GM19035 (cell line): ENCODE data around the gene CIZ1.
"Not testable (repeated sequence)": the region's sequence is repeated elsewhere in the genome, so short reads cannot be mapped to it uniquely, and the experiment has no call there.

Experiments
- ATAC-seq: cut with Tn5 transposase; IDR thresholded peaks from one replicate; pipeline ENCODE4 v1.9.1; 2021; ENCODE audit not compliant: unreplicated experiment

The CIZ1 gene

DNA sequence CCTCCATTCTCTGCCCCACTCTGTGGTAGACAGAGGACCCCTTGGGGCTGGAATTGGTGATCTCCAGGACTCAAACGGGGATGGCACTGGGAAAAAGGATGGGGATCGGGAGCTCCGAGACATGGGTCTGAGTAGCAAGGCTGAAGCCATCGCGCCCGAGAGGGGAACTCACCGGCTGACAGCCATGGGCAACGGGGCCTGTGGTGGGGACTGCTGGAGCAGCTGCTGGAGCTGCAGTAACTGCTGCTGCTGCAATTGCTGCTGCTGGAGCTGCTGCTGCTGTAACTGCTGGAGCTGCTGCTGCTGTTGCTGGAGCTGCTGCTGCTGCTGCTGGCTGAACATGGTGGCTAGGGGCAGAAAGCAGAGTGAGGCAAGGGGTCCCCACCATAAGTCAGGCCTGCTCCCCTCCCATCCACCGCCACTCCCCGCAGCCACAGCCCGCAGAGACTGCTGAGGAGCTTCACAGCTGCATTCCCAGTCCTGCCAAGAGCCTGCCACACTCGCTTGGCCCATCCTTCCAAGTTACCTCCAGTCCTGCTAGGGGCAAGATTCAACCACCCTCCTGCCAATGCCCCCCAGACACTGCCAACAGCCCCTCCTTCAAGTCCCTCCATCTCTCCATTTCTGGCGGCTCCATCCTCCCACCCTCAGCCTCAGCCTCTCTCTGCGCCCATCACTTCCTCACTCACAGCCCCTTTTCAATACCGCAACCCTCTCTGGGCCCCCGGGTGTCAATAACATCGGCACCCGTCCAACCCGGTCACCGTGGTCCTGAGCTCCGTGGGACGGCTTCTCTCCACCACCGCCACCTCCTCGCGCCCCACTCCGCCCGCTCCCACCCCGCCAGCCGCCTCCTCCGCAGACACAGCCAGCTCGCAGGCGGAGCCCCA lies 611 bp downstream of the CIZ1 start:
- peak; percentile 31 for ATAC-seq

DNA sequence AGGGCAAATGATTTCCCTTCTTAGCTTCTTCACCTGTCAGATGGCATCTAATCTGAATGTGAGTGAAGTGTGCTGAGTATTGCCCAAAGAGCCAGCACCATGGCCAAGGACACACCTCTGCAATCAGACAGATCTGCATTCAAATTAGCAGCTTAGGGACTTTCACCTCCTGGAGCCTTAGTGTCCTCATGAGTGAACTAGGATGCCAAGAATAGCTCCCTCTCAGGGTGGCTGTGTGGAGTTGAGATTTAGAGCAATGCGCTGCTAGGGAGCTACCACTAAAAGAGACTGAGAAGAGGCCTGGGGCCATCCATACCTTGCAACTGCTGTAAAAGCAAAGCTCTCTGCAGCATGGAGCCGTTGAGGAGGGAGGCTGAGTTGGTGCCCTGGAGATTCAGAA lies 1.4 kb downstream of the CIZ1 start:
- ATAC-seq = no peak

GRCh38 chr9:128188209-128188608 lies 3.2 kb downstream of the CIZ1 start:
- ATAC-seq = no peak

DNA sequence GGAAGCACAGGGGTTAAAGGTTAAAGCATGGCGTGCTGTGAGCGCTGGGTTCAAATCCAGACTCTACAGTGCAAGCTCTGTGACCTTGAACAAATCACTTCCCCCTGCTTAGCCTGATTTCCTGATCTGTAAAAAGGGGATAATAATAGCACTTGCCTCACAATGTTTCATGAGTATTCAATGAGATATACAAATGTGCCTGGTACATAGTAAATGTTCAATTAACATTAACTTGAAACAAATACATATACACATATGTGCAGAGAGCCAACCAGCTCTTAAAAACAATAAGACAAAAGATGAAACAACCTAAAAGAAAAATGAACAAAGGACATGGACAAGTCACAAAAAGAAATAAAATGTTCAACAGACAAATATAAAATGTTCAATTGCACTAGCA lies 4.0 kb downstream of the CIZ1 start:
- no peak for ATAC-seq

- ATAC-seq = no peak
Observed at GRCh38 chr9:128185979-128186965, 5.1 kb downstream of the CIZ1 start.

- no peak for ATAC-seq
Observed at GRCh38 chr9:128182893-128183588, 8.3 kb downstream of the CIZ1 start.

DNA sequence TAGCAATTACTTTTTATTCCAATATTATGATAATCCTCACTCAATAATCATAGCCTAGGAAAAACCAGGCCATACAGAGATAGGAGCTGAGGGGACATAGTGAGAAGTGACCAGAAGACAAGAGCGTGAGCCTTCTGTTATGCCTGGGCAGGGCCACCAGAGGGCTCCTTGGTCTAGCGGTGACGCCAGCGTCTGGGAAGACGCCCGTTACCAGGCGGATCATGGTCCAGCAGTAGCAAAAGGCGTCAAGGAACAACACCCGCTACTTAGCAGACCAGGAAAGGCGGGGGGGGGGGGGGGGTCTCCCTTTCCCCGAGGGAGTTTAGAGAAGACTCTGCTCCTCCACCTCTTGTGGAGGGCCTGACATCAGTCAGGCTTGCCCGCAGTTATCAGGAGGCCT lies 9.9 kb downstream of the CIZ1 start:
- ATAC-seq = not testable (repeated sequence)

- ATAC-seq = no peak
Observed at GRCh38 chr9:128180447-128180846, 10.9 kb downstream of the CIZ1 start.

DNA sequence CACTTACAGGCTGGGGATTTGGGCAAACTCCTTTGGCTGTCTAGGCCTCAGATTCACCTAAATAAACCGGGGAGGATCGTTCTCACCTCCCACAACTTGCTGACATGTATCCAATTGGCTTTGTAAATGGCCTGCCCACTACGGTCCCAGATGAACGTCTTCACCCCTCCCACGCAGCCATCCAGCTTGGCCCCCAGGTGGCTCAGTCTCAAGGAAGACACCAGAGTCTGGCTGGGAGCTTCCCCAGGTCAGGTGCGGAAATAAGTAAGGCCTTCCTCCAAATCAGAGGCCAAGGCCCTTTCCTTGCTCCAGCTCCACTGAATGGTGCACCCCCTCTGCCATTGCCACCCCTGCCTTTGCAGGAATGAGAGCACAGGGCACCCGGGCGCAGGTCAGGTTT lies 11.4 kb downstream of the CIZ1 start:
- no peak for ATAC-seq

DNA sequence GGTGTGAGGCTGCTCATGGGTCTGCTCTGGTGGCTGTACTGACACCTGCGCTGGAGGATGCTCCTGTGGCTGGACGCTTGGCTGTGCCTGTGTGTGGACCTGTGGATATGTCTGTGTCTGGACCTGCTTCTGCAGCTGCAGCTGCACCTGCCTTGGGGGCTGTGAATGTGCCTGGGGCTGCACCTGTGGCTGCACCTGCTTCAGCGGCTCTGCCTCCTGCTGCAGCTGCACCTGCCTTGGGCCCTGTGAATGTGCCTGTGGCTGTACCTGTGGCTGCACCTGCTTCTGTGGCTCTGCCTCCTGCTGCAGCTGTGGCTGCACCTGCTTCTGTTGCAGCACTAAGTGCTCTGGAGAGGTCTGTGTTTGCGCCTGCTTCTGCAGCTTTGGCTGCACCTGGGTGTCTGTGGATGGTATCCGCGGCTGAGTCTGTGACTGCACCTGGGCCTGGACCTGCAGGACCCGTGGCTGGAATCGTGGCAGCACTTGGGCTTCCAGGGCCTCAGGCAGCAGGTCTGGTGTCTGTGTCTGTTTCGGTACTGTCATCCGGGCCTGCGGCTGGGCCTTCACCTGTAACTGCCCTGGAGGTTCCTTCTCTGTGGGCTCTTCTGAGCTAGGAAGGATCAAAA lies 12.5 kb downstream of the CIZ1 start:
- no peak for ATAC-seq

- no peak for ATAC-seq
Observed at GRCh38 chr9:128175726-128176125, 15.6 kb downstream of the CIZ1 start.

GRCh38 chr9:128175102-128175563 lies 16.2 kb downstream of the CIZ1 start:
- ATAC-seq = no peak

DNA sequence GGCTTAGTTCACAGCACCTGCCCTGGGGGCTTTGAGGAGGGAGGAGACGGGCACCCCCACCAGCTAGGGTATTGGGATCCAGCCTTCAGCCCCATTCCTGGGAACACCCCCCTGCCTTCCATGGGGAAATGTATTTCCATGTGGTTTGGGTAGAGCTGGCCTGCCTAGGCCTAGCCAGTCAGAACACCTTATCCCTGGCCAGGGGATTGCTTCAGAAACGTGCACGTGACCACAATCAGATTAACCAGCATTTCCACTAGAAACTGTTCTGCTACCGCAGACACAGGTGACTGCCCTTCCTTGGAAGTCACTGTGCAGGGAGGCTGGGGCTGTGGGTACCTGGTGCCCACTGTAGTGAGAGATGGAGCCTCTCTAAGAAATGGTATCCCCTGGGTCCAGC lies 17.3 kb downstream of the CIZ1 start:
- no peak for ATAC-seq

GRCh38 chr9:128169925-128170324 lies 21.4 kb downstream of the CIZ1 start:
- no peak for ATAC-seq

DNA sequence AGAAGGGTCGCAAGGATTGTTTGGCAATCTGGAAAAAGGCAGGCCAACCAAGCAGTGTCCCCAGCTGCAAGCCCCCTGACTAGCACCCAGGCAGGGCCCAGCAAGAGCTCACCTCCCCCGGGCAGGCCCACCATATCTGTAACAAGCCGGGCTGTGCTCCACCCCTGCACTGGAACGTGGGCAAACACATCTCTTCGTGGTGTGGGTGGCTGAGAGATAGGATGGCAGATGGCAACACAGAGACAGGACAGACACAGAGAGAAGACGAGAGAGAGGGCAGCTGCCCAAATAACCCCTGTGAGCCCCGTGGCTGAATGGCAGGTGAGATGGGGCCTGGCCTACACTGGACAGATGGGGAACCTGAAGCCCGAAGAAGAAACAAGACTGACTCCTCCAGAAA lies 21.9 kb downstream of the CIZ1 start:
- ATAC-seq = no peak

DNA sequence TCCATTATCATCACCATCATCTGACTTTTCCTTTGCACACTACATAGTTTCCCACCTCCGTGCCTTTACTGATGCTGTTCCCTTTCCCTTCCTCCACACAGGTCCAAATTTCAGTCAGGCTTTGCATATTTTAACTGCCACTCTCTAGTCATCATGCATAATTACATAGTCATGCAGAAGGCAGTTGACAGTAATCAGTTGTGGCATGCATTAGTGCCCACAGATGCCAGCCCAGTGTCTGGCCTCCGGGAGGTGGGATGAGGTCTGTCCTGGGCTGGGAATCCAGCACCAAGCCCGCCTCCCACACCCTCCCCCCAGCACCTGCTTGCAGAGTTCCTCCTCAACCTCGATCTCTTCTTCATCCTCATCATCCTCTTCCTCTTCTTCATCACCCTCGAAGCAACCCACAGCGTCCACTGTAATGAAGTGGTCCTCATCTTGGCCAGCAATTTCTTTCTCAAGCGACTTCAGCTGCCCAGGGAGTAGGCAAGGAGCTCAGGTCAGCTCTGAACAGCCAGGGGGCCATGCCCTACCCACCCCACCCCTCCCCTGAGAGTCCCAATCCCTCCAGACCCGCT lies 22.6 kb downstream of the CIZ1 start:
- no peak for ATAC-seq

GRCh38 chr9:128167209-128167608 lies 24.2 kb downstream of the CIZ1 start:
- no peak for ATAC-seq

- ATAC-seq = no peak
Observed at GRCh38 chr9:128166169-128166568, 25.2 kb downstream of the CIZ1 start.

DNA sequence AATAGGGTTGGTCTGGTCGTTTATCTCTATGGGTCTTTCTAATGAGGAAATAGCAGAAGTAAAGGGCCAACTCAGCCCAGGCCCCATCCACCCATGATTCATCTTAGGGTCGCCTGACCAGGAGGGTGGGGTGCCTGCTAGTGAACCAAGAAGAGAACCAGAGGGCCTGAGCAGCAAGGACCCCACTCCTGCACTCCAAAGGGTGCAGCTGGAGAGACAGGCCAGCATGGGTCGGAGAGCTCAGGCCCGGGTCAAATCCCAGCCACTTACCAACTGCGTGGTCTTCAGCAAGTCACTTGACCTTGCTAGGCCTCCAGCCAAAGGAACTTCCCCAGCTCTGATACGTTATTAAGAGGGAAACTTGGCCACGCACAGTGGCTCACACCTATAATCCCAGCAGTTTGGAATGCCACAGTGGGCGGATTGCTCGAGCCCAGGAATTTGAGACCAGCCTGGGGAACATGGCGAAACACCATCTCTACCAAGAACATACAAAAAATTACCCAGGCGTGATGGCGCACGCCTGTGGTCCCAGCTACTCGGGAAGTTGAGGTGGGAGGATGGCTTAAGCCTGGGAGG lies 27.0 kb downstream of the CIZ1 start:
- ATAC-seq = no peak
